Panc1 (cell line): ENCODE results near the gene COQ3. TPM values are rescaled to one million over a fixed set of nuclear protein-coding genes. Genes with fewer than 3 reads are reported as not detected.

ENCODE experiments used
- ATAC-seq: fragments of 200-7000 bp; cut with Tn5 transposase; 2 replicates; pipeline ENCODE4 v1.9.1; 2020; ENCODE audit warnings: mild to moderate bottlenecking, moderate library complexity
- BruUV-seq: library from RNA; stranded (reverse); fragments of 400-500 nt; replicated peaks from 2 replicates; lab custom pipeline; 2021; lab: Mats Ljungman, UMichigan
- CTCF ChIA-PET: fragments of 300-600 bp; sonication (Branson Sonifier 250); formaldehyde crosslinking; loops from one replicate; lab custom pipeline; 2022; ENCODE audit warnings: antibody characterized with exemption; lab: Charles Lee
- POLR2A ChIA-PET: fragments of 300-600 bp; sonication (Branson Sonifier 250); formaldehyde crosslinking; loops from one replicate; lab custom pipeline; 2022; ENCODE audit warnings: antibody characterized with exemption; lab: Charles Lee
- DNase-seq: peaks from one replicate; pipeline ENCODE4 v3.0.0-alpha.2; 2010; ENCODE audit warnings: low read depth, low spot score
- H3K27ac ChIP-seq: 2 replicates; pipeline ENCODE4 v1.5.1; 2011; ENCODE audit warnings: mild to moderate bottlenecking, low read length, inconsistent platforms
- H3K27me3 ChIP-seq: fragments of 200-500 bp; sonication (Bioruptor generic); 2 replicates; pipeline ENCODE4 v1.6.0; 2014; ENCODE audit warnings: low read length, inconsistent platforms; ENCODE audit not compliant: control insufficient read depth, insufficient read depth
- H3K36me3 ChIP-seq: fragments of 200-500 bp; sonication (Bioruptor generic); 2 replicates; pipeline ENCODE4 v1.5.1; 2014; ENCODE audit warnings: inconsistent platforms, mild to moderate bottlenecking, low read length, moderate library complexity; ENCODE audit not compliant: control insufficient read depth, insufficient read depth
- H3K4me1 ChIP-seq: 2 replicates; pipeline ENCODE4 v1.5.1; 2011; ENCODE audit warnings: inconsistent platforms, mild to moderate bottlenecking, low read length, moderate library complexity; ENCODE audit not compliant: control insufficient read depth, insufficient read depth
- H3K4me3 ChIP-seq, 2 experiments: 2 replicates each; pipeline ENCODE4 v1.5.1; 2011 to 2012; ENCODE audit warnings: low read depth in 2 of 2, low read length in 2 of 2, mild to moderate bottlenecking in 2 of 2, inconsistent platforms in 1 of 2, moderate library complexity in 1 of 2
- H3K9me3 ChIP-seq: fragments of 200-500 bp; sonication (Bioruptor generic); 2 replicates; pipeline ENCODE4 v1.5.1; 2014; ENCODE audit warnings: low read depth, mild to moderate bottlenecking, inconsistent platforms, low read length, moderate library complexity; ENCODE audit not compliant: control insufficient read depth, insufficient read depth
- CTCF ChIP-seq: fragments of 450-650 bp; IDR thresholded peaks from 2 replicates; pipeline ENCODE4 v1.5.1; 2017; ENCODE audit warnings: mild to moderate bottlenecking
- POLR2AphosphoS5 ChIP-seq: IDR thresholded peaks from 2 replicates; pipeline ENCODE4 v1.6.1; 2012; ENCODE audit warnings: mild to moderate bottlenecking, low read depth, low read length, moderate library complexity
- REST ChIP-seq, 2 experiments: IDR thresholded peaks; 2 replicates each; pipeline ENCODE4 v1.6.1; 2011 to 2012; ENCODE audit warnings: low read depth in 2 of 2, control low read depth in 1 of 2, low read length in 1 of 2, mild to moderate bottlenecking in 1 of 2, moderate library complexity in 1 of 2; ENCODE audit not compliant: insufficient read depth in 1 of 2
- SIN3A ChIP-seq: IDR thresholded peaks from 2 replicates; pipeline ENCODE4 v1.6.1; 2012; ENCODE audit warnings: low read depth, mild to moderate bottlenecking, low read length, moderate library complexity, borderline replicate concordance; ENCODE audit not compliant: insufficient read depth
- TCF7L2 ChIP-seq: IDR thresholded peaks from 2 replicates; pipeline ENCODE4 v1.6.1; 2011; ENCODE audit warnings: mild to moderate bottlenecking, low read depth, low read length, inconsistent platforms
- in situ Hi-C: cut with HindIII; loops from 2 replicates; pipeline ENCODE4 v1.10.0; 2016; ENCODE audit warnings: low sequenced_read_pairs, low pct_unique_long_range_greater_than_20kb
- intact Hi-C: fragments of 100-400 bp; cut with micrococcal nuclease; formaldehyde crosslinking; loops from one replicate; pipeline ENCODE4 v1.10.0; 2022; ENCODE audit not compliant: unreplicated experiment
- total RNA-seq: library from RNA; stranded (reverse); gene quantifications from one replicate; pipeline ENCODE4 v1.2.1, GENCODE V29; 2021; ENCODE audit not compliant: unreplicated experiment

The COQ3 gene
- total RNA-seq, 1 experiment from 2014 or later, result 9.5 TPM

- Histone ChIP-seq H3K36me3 (no peaks in the 10 kb centered on the region), H3K9me3 (no peaks in the 10 kb centered on the region), H3K27me3 (no peaks in the 10 kb centered on the region), H3K4me1 (no peaks in the 10 kb centered on the region), H3K4me3 (no peak overlapping the region), H3K27ac (no peak overlapping the region)
- POLR2A ChIA-PET, result no interaction called here
- in situ Hi-C loops (no loop called here), intact Hi-C loops (no loop called here)
- ATAC-seq, result no peak
- CTCF ChIA-PET, result no interaction called here
- TF ChIP-seq POLR2AphosphoS5 (no peak), REST (IDR thresholded peaks at IDR 0.05; ENCODE audit: insufficient read depth in 1 of 2, low read depth in 2 of 2, low read length in 1 of 2) (no peak), TCF7L2 (no peak), SIN3A (no peak), CTCF (no peak)
- no TSS peak for BruUV-seq
- DNase-seq, result no peak
These were observed 9.5 kb downstream of the COQ3 start for GRCh38 chr6:99384507-99384906.

GRCh38 chr6:99378636-99379035 lies 15.4 kb downstream of the COQ3 start:
- no peaks in the 10 kb centered on the region for H3K4me1 ChIP-seq
- ChIA-PET POLR2A (no interaction called here), CTCF (no interaction called here)
- BruUV-seq, result no TSS peak
- H3K9me3 ChIP-seq, result no peaks in the 10 kb centered on the region
- TF ChIP-seq CTCF (no peak), TCF7L2 (no peak), REST (IDR thresholded peaks at IDR 0.05; ENCODE audit: insufficient read depth in 1 of 2, low read depth in 2 of 2, low read length in 1 of 2) (no peak), SIN3A (no peak), POLR2AphosphoS5 (no peak)
- H3K36me3 ChIP-seq, result no peaks in the 10 kb centered on the region
- ATAC-seq, result no peak
- H3K27ac ChIP-seq, result no peak overlapping the region
- H3K27me3 ChIP-seq, result no peaks in the 10 kb centered on the region
- in situ Hi-C loops (no loop called here), intact Hi-C loops (no loop called here)
- no peak overlapping the region for H3K4me3 ChIP-seq
- DNase-seq, result no peak
